Esophagus squamous epithelium (tissue), 5 donors: ENCODE results near the gene TLE1. TPM values are rescaled to one million over a fixed set of nuclear protein-coding genes. Genes with fewer than 3 reads are reported as not detected.

Experiments
- DNase-seq: peaks from one replicate; lab custom pipeline; 2025; lab: John Stamatoyannopoulos, UW
- H3K27ac ChIP-seq, 4 donors: fragments of 200-600 bp; sonication (generic); one replicate each; pipeline ENCODE4 v1.5.1; 2016 to 2019; ENCODE audit warnings: mild to moderate bottlenecking in 1 of 4
- H3K27me3 ChIP-seq, 4 donors: fragments of 200-600 bp; sonication (generic); 1 replicate in 3 of 4; 2 replicates in 1 of 4; pipeline versions ENCODE4 v1.5.1 to v1.6.0; 2017 to 2021; ENCODE audit warnings: antibody characterized with exemption in 1 of 4
- H3K36me3 ChIP-seq, 3 donors: fragments of 200-600 bp; sonication (generic); one replicate each; pipeline ENCODE4 v1.5.1; 2016 to 2019
- H3K4me1 ChIP-seq, 3 donors: fragments of 200-600 bp; sonication (generic); one replicate each; pipeline ENCODE4 v1.5.1; 2017 to 2019
- H3K4me3 ChIP-seq, 4 donors: fragments of 200-600 bp; sonication (generic); 1 replicate in 3 of 4; 2 replicates in 1 of 4; pipeline ENCODE4 v1.5.1; 2016 to 2019; ENCODE audit warnings: mild to moderate bottlenecking in 2 of 4, moderate library complexity in 1 of 4
- H3K9me3 ChIP-seq, 3 donors: fragments of 200-600 bp; sonication (generic); one replicate each; pipeline ENCODE4 v1.5.1; 2016 to 2019
- CTCF ChIP-seq, 6 experiments: fragments of 450-650 bp in 4 of 6; fragments of 200-600 bp in 2 of 6; sonication (generic) in 2 of 6; IDR thresholded peaks; one replicate each; pipeline ENCODE4 v1.5.1; 2016 to 2019; ENCODE audit warnings: antibody characterized with exemption in 6 of 6, mild to moderate bottlenecking in 4 of 6, moderate library complexity in 4 of 6
- POLR2A ChIP-seq, 4 donors: fragments of 450-650 bp; IDR thresholded peaks; one replicate each; pipeline ENCODE4 v1.6.1; 2017; ENCODE audit warnings: antibody characterized with exemption in 4 of 4, mild to moderate bottlenecking in 4 of 4, moderate library complexity in 3 of 4
- WGBS, 2 donors: methylation state at CpG; one replicate each; pipeline ENCODE4 v1.1.5; 2018; 5-methylcytosine and 5-hydroxymethylcytosine counted together
- intact Hi-C: fragments of 100-400 bp; cut with DNase I; formaldehyde crosslinking; loops from one replicate; pipeline ENCODE4 v1.15.0; 2022
- small RNA-seq, 4 donors: library from RNA; depleted of rRNA; stranded (forward); fragments of <200 nt; gene quantifications; one replicate each; pipeline ENCODE3, GENCODE V24; 2016
- total RNA-seq, 4 donors: library from RNA; depleted of rRNA; stranded (reverse); fragments of >200 nt; gene quantifications; one replicate each; pipeline ENCODE4 v1.1.0, GENCODE V29; 2016
- donor health status: DM: yes; HTN: yes; CAD: no.

TLE1 gene
- total RNA-seq, 4 donors from 2014 or later: 17.1 to 43.3 (median 20.4) TPM

- no peak for DNase-seq
- intact Hi-C loops: loop anchor here (10.0 kb wide), 1 partner anchor 139 kb away; no protein-coding TSS in a partner anchor
- TF ChIP-seq CTCF (IDR thresholded peaks at IDR 0.05) (no peak), POLR2A (IDR thresholded peaks at IDR 0.05) (no peak)
- Histone ChIP-seq H3K27ac (no peak overlapping the region), H3K9me3 (no peaks in the 10 kb centered on the region), H3K4me1 (peaks cover 0 to 16% (median 0%) of the 10 kb centered on the region in 3 donors), H3K4me3 (no peak overlapping the region), H3K27me3 (peaks cover 0 to 74% (median 0%) of the 10 kb centered on the region in 4 donors), H3K36me3 (no peaks in the 10 kb centered on the region)
- 29 to 37% methylated on average over 9 of the region's 9 CpGs for WGBS, 2 donors
Observed at GRCh38 chr9:81535542-81536241, 153.7 kb downstream of the TLE1 start.

- 69 to 84% methylated on average over 4 of the region's 4 CpGs for WGBS, 2 donors
- TF ChIP-seq CTCF (IDR thresholded peaks at IDR 0.05) (no peak), POLR2A (IDR thresholded peaks at IDR 0.05) (no peak)
- H3K4me3 ChIP-seq: no peak overlapping the region
- no peak for DNase-seq
- no peak overlapping the region for H3K27ac ChIP-seq
- H3K9me3 ChIP-seq: no peaks in the 10 kb centered on the region
- peaks cover 0 to 61% (median 0%) of the 10 kb centered on the region in 4 donors for H3K27me3 ChIP-seq
- no peaks in the 10 kb centered on the region for H3K36me3 ChIP-seq
- intact Hi-C loops: loop anchor here (10.0 kb wide), 1 partner anchor 140 kb away; no protein-coding TSS in a partner anchor
- H3K4me1 ChIP-seq: peaks cover 0 to 30% (median 11%) of the 10 kb centered on the region in 3 donors
Observed at GRCh38 chr9:81534138-81534875, 155.0 kb downstream of the TLE1 start.

Small RNA genes within 50 kb of the gene (small RNA-seq; reads per million reads assigned to genes)
- 0 reads per million in 4 donors for gene RNU6-1035P

Other genes with a start within 250 kb of the TLE1 start
- gene SPATA31D4, start 238.9 kb upstream of the TLE1 start, total RNA-seq: not detected